Endothelial cell of umbilical vein (primary cell): Measurements from ENCODE around the gene GPR34. TPM values are rescaled to one million over a fixed set of nuclear protein-coding genes. Genes with fewer than 3 reads are reported as not detected.
A peak's percentile ranks its signal among the peaks of the same experiment; 100 is the strongest.

Source experiments
- BruUV-seq: library from RNA; stranded (reverse); fragments of 400-500 nt; replicated peaks from 2 replicates; lab custom pipeline; 2021; lab: Mats Ljungman, UMichigan
- CTCF ChIA-PET: fragments of 300-600, 350-600 bp; sonication (Branson Sonifier 250); formaldehyde crosslinking; loops from one replicate; lab custom pipeline; 2021; ENCODE audit warnings: antibody characterized with exemption, inconsistent platforms; lab: Charles Lee
- POLR2A ChIA-PET: fragments of 300-600, 350-600 bp; sonication (Branson Sonifier 250); formaldehyde crosslinking; loops from one replicate; lab custom pipeline; 2021; ENCODE audit warnings: antibody characterized with exemption, inconsistent platforms; lab: Charles Lee
- DNase-seq: peaks from one replicate; pipeline ENCODE4 v3.0.0-alpha.2; 2011; ENCODE audit warnings: low read depth, low spot score
- FAIRE-seq: peaks from 2 replicates; lab custom pipeline; 2011; peaks lifted over from hg19 to GRCh38; lab: Jason Lieb, UNC
- H2AFZ ChIP-seq: 2 replicates; pipeline ENCODE4 v1.6.0; 2012; ENCODE audit warnings: low read depth, low read length, control low read depth, inconsistent platforms
- H3K27ac ChIP-seq: 2 replicates; pipeline ENCODE4 v1.5.1; 2011; ENCODE audit warnings: low read depth, mild to moderate bottlenecking, control low read depth, low read length, moderate library complexity; ENCODE audit not compliant: insufficient read depth
- H3K27me3 ChIP-seq, 2 experiments: 2 replicates each; pipeline versions ENCODE4 v1.6.0 to v1.6.1; 2011; ENCODE audit warnings: low read length in 2 of 2, mixed read lengths in 1 of 2; ENCODE audit not compliant: control insufficient read depth in 2 of 2, insufficient read depth in 2 of 2
- H3K36me3 ChIP-seq, 2 experiments: 2 replicates in 1 of 2; 3 replicates in 1 of 2; pipeline ENCODE4 v1.5.1; 2011; ENCODE audit warnings: low read length in 2 of 2, mild to moderate bottlenecking in 1 of 2, moderate library complexity in 1 of 2; ENCODE audit not compliant: control insufficient read depth in 2 of 2, insufficient read depth in 2 of 2; ENCODE audit errors: extremely low read depth in 1 of 2
- H3K4me1 ChIP-seq: 3 replicates; pipeline ENCODE4 v1.5.1; 2011; ENCODE audit warnings: mild to moderate bottlenecking, low read length; ENCODE audit not compliant: control insufficient read depth, insufficient read depth; ENCODE audit errors: extremely low read depth
- H3K4me2 ChIP-seq: 2 replicates; pipeline ENCODE4 v1.6.1; 2011; ENCODE audit warnings: low read length, control low read depth, mixed read lengths; ENCODE audit not compliant: insufficient read depth
- H3K4me3 ChIP-seq, 3 experiments: fragments of 200-600 bp in 1 of 3; sonication (generic), shearing (Covaris generic) in 1 of 3; replicated peaks in 1 of 3; 2 replicates each; pipeline ENCODE4 v1.5.1; 2011 to 2016; ENCODE audit warnings: control low read depth in 3 of 3, low read length in 3 of 3, mild to moderate bottlenecking in 2 of 3, inconsistent platforms in 1 of 3, low read depth in 1 of 3, moderate library complexity in 1 of 3; ENCODE audit not compliant: insufficient read depth in 1 of 3
- H3K79me2 ChIP-seq: 2 replicates; pipeline ENCODE4 v1.6.0; 2012; ENCODE audit warnings: low read length, inconsistent platforms; ENCODE audit not compliant: control insufficient read depth, insufficient read depth
- H3K9ac ChIP-seq: replicated peaks from 2 replicates; pipeline ENCODE3; 2011; ENCODE audit warnings: low read length, control low read depth; ENCODE audit not compliant: insufficient read depth; ENCODE audit errors: extremely low read depth
- H3K9me1 ChIP-seq: replicated peaks from 3 replicates; pipeline ENCODE4 v1.6.0; 2011; ENCODE audit warnings: mild to moderate bottlenecking, low read length; ENCODE audit not compliant: control insufficient read depth, insufficient read depth; ENCODE audit errors: extremely low read depth
- H3K9me3 ChIP-seq: replicated peaks from 2 replicates; pipeline ENCODE4 v1.5.1; 2012; ENCODE audit warnings: low read length, inconsistent platforms; ENCODE audit not compliant: control insufficient read depth, insufficient read depth
- H4K20me1 ChIP-seq: replicated peaks from 2 replicates; pipeline ENCODE3; 2011; ENCODE audit warnings: mild to moderate bottlenecking, low read length; ENCODE audit not compliant: control insufficient read depth, insufficient read depth; ENCODE audit errors: extremely low read depth
- CTCF ChIP-seq, 2 donors: IDR thresholded peaks; 1 replicate in 1 of 2; 2 replicates in 1 of 2; pipeline ENCODE4 v1.5.1; 2011; ENCODE audit warnings: low read length in 2 of 2, mild to moderate bottlenecking in 2 of 2, moderate library complexity in 2 of 2, control low read depth in 1 of 2, inconsistent platforms in 1 of 2, low read depth in 1 of 2; ENCODE audit not compliant: insufficient read depth in 1 of 2; ENCODE audit errors: extremely low read depth in 1 of 2
- EZH2 ChIP-seq: IDR thresholded peaks from 2 replicates; pipeline ENCODE4 v1.6.1; 2012; ENCODE audit warnings: borderline replicate concordance, low read depth, mild to moderate bottlenecking, moderate library complexity, low read length, inconsistent platforms; ENCODE audit not compliant: severe bottlenecking
- FOS ChIP-seq: IDR thresholded peaks from 2 replicates; pipeline ENCODE4 v1.6.1; 2011; ENCODE audit warnings: mild to moderate bottlenecking, low read length, moderate library complexity, borderline replicate concordance; ENCODE audit not compliant: insufficient read depth
- GATA2 ChIP-seq: IDR thresholded peaks from 2 replicates; pipeline ENCODE4 v1.7.0; 2011; ENCODE audit warnings: low read depth, mild to moderate bottlenecking, moderate library complexity, mixed read lengths, low read length; ENCODE audit not compliant: insufficient read length, insufficient read depth
- JUN ChIP-seq: IDR thresholded peaks from 2 replicates; pipeline ENCODE4 v1.6.1; 2011; ENCODE audit warnings: borderline replicate concordance, low read depth; ENCODE audit not compliant: insufficient read length, insufficient read depth
- POLR2A ChIP-seq: IDR thresholded peaks from 2 replicates; pipeline ENCODE4 v1.6.1; 2012; ENCODE audit warnings: low read depth, mild to moderate bottlenecking, control low read depth, low read length
- dilution Hi-C: fragments of 300-500 bp; cut with MboI; formaldehyde crosslinking; loops from one replicate; pipeline ENCODE4 v1.15.0; 2019; ENCODE audit warnings: low sequenced_read_pairs; ENCODE audit not compliant: extremely low pct_ligation_motif_present
- intact Hi-C: fragments of 100-400 bp; cut with micrococcal nuclease; formaldehyde crosslinking; loops from one replicate; pipeline ENCODE4 v1.10.0; 2022
- polyA plus RNA-seq, 4 experiments: library from polyadenylated mRNA; depleted of rRNA in 3 of 4; stranded (reverse) in 3 of 4; unstranded in 1 of 4; fragments of >200 nt; gene quantifications; 2 replicates each; pipeline versions ENCODE4 v1.2.1 to v1.2.3, GENCODE V29; 2011 to 2012; ENCODE audit warnings: missing spikeins in 1 of 4
- total RNA-seq: library from RNA; stranded (reverse); gene quantifications from 2 replicates; pipeline ENCODE4 v1.2.3, GENCODE V29; 2021

The GPR34 gene
- total and polyA plus RNA-seq, 2 donors (not counting 3 experiments of a cell fraction or from before 2014, with no cell fraction given) = not detected

- no peak overlapping the region for H2AFZ ChIP-seq
- POLR2A ChIA-PET = no interaction called here
- dilution Hi-C loops = no loop called here
- no peaks in the 10 kb centered on the region for H3K4me1 ChIP-seq
- CTCF ChIA-PET = no interaction called here
- H4K20me1 ChIP-seq = no peaks in the 10 kb centered on the region
- TF ChIP-seq FOS (no peak), JUN (no peak), GATA2 (no peak), CTCF (IDR thresholded peaks at IDR 0.05; ENCODE audit: extremely low read depth in 1 of 2, insufficient read depth in 1 of 2, low read depth in 1 of 2, low read length in 2 of 2) (no peak), EZH2 (no peak)
- FAIRE-seq = no peak
- H3K79me2 ChIP-seq = no peaks in the 10 kb centered on the region
- H3K9me1 ChIP-seq = no peaks in the 10 kb centered on the region
- intact Hi-C loops = no loop called here
- H3K4me2 ChIP-seq = no peak overlapping the region
- H3K9me3 ChIP-seq = no peaks in the 10 kb centered on the region
- no peak overlapping the region for H3K9ac ChIP-seq
- H3K27me3 ChIP-seq = no peaks in the 10 kb centered on the region
- no peak overlapping the region for H3K4me3 ChIP-seq
- DNase-seq = no peak
- H3K27ac ChIP-seq = no peak overlapping the region
- H3K36me3 ChIP-seq = no peaks in the 10 kb centered on the region
- BruUV-seq = no TSS peak
Measured at GRCh38 chrX:41733939-41734338, 45.2 kb downstream of the GPR34 start.

- ChIA-PET POLR2A (no interaction called here), CTCF (no interaction called here)
- TF ChIP-seq JUN (no peak), CTCF (IDR thresholded peaks at IDR 0.05; ENCODE audit: extremely low read depth in 1 of 2, insufficient read depth in 1 of 2, low read depth in 1 of 2, low read length in 2 of 2) (peak in 1 of 2 donors; percentile 23), POLR2A (no peak), EZH2 (no peak)
- Histone ChIP-seq H3K27me3 (no peaks in the 10 kb centered on the region), H3K79me2 (no peaks in the 10 kb centered on the region), H3K9me3 (no peaks in the 10 kb centered on the region), H3K4me3 (no peak overlapping the region), H3K36me3 (no peaks in the 10 kb centered on the region), H3K27ac (no peak overlapping the region), H3K4me1 (no peaks in the 10 kb centered on the region), H3K4me2 (no peak overlapping the region), H4K20me1 (no peaks in the 10 kb centered on the region), H3K9me1 (no peaks in the 10 kb centered on the region), H3K9ac (no peak overlapping the region), H2AFZ (no peak overlapping the region)
- DNase-seq (peak; percentile 3), FAIRE-seq (peak; percentile 26)
- no TSS peak for BruUV-seq
- dilution Hi-C loops (no loop called here), intact Hi-C loops (no loop called here)
Measured at GRCh38 chrX:41734530-41734929, 45.8 kb downstream of the GPR34 start.
